T-helper 22 cell (primary cell): Measurements from ENCODE around the gene LAMB1.
"Not testable (repeated sequence)": the region's sequence is repeated elsewhere in the genome, so short reads cannot be mapped to it uniquely, and the experiment has no call there.

Experiments used
- DNase-seq: peaks from one replicate; pipeline ENCODE4 v3.0.0-alpha.2; 2020; ENCODE audit warnings: low read depth

LAMB1 gene

GRCh38 chr7:107971613-107972012 is 31.3 kb downstream of the LAMB1 start:
- no peak for DNase-seq

- no peak for DNase-seq
These were observed 31.9 kb downstream of the LAMB1 start for GRCh38 chr7:107971100-107971499.

- DNase-seq, result no peak
These were observed 33.1 kb downstream of the LAMB1 start for GRCh38 chr7:107969856-107970255.

- DNase-seq, result no peak
These were observed 34.5 kb downstream of the LAMB1 start for GRCh38 chr7:107968449-107968848.

- no peak for DNase-seq
These were observed 35.5 kb downstream of the LAMB1 start for GRCh38 chr7:107967420-107967819.

- DNase-seq, result no peak
These were observed 36.2 kb downstream of the LAMB1 start for GRCh38 chr7:107966711-107967110.

GRCh38 chr7:107964510-107964909 is 38.5 kb downstream of the LAMB1 start:
- DNase-seq, result no peak

- DNase-seq, result no peak
These were observed 40.1 kb downstream of the LAMB1 start for GRCh38 chr7:107962817-107963216.

- DNase-seq, result no peak
These were observed 41.6 kb downstream of the LAMB1 start for GRCh38 chr7:107961405-107961804.

- no peak for DNase-seq
These were observed 42.7 kb downstream of the LAMB1 start for GRCh38 chr7:107960272-107960671.

GRCh38 chr7:107959527-107959898 is 43.4 kb downstream of the LAMB1 start:
- DNase-seq, result no peak

GRCh38 chr7:107958764-107959526 is 44.0 kb downstream of the LAMB1 start:
- DNase-seq, result no peak

- DNase-seq, result no peak
These were observed 45.5 kb downstream of the LAMB1 start for GRCh38 chr7:107957436-107957835.

GRCh38 chr7:107956950-107957349 is 46.0 kb downstream of the LAMB1 start:
- not testable (repeated sequence) for DNase-seq

- no peak for DNase-seq
These were observed 47.6 kb downstream of the LAMB1 start for GRCh38 chr7:107955394-107955793.

GRCh38 chr7:107953924-107954303 is 49.0 kb downstream of the LAMB1 start:
- DNase-seq, result no peak

- no peak for DNase-seq
These were observed 49.6 kb downstream of the LAMB1 start for GRCh38 chr7:107953265-107953923.

- no peak for DNase-seq
These were observed 51.1 kb downstream of the LAMB1 start for GRCh38 chr7:107951896-107952295.

GRCh38 chr7:107951172-107951787 is 51.7 kb downstream of the LAMB1 start:
- no peak for DNase-seq

- no peak for DNase-seq
These were observed 53.5 kb downstream of the LAMB1 start for GRCh38 chr7:107949443-107949935.

- DNase-seq, result no peak
These were observed 54.1 kb downstream of the LAMB1 start for GRCh38 chr7:107948645-107949442.

- DNase-seq, result no peak
These were observed 56.1 kb downstream of the LAMB1 start for GRCh38 chr7:107946881-107947280.
